Activated naive CD4-positive, alpha-beta T cell treated with anti-CD3 and anti-CD28 coated beads, Interleukin-2, amount 50 U/mL, for 24 hours (primary cell): ENCODE results near the gene APOH.

Experiments
- H3K27ac Mint-ChIP-seq: one replicate; pipeline ENCODE4 v1.8.0; 2021; ENCODE audit warnings: mild to moderate bottlenecking, mixed read lengths
- H3K27me3 Mint-ChIP-seq: one replicate; pipeline ENCODE4 v1.8.0; 2021; ENCODE audit warnings: mixed read lengths
- H3K36me3 Mint-ChIP-seq: one replicate; pipeline ENCODE4 v1.8.0; 2021; ENCODE audit warnings: mixed read lengths
- H3K4me1 Mint-ChIP-seq: one replicate; pipeline ENCODE4 v1.8.0; 2021; ENCODE audit warnings: mixed read lengths
- H3K4me3 Mint-ChIP-seq: one replicate; pipeline ENCODE4 v1.8.0; 2021; ENCODE audit warnings: mild to moderate bottlenecking, mixed read lengths
- H3K9me3 Mint-ChIP-seq: one replicate; pipeline ENCODE4 v1.8.0; 2021; ENCODE audit warnings: mixed read lengths

The APOH gene

GRCh38 chr17:66185862-66186261, 43.4 kb downstream of the APOH start:
- no peaks in the 10 kb centered on the region for H3K27me3 Mint-ChIP-seq
- peaks cover 6% of the 10 kb centered on the region for H3K9me3 Mint-ChIP-seq
- H3K4me1 Mint-ChIP-seq, result peaks cover 11% of the 10 kb centered on the region
- peaks cover 5% of the 10 kb centered on the region for H3K36me3 Mint-ChIP-seq
- no peak overlapping the region for H3K27ac Mint-ChIP-seq
- no peak overlapping the region for H3K4me3 Mint-ChIP-seq

GRCh38 chr17:66184392-66184791, 44.8 kb downstream of the APOH start:
- H3K4me1 Mint-ChIP-seq, result peaks cover 6% of the 10 kb centered on the region
- H3K27ac Mint-ChIP-seq, result no peak overlapping the region
- peaks cover 6% of the 10 kb centered on the region for H3K9me3 Mint-ChIP-seq
- H3K36me3 Mint-ChIP-seq, result peaks cover 7% of the 10 kb centered on the region
- H3K27me3 Mint-ChIP-seq, result no peaks in the 10 kb centered on the region
- H3K4me3 Mint-ChIP-seq, result no peak overlapping the region

GRCh38 chr17:66183529-66183928, 45.7 kb downstream of the APOH start:
- H3K4me1 Mint-ChIP-seq, result peaks cover 2% of the 10 kb centered on the region
- H3K9me3 Mint-ChIP-seq, result peaks cover 6% of the 10 kb centered on the region
- peaks cover 7% of the 10 kb centered on the region for H3K36me3 Mint-ChIP-seq
- H3K27ac Mint-ChIP-seq, result no peak overlapping the region
- H3K27me3 Mint-ChIP-seq, result no peaks in the 10 kb centered on the region
- H3K4me3 Mint-ChIP-seq, result no peak overlapping the region

GRCh38 chr17:66178642-66179041, 50.6 kb downstream of the APOH start:
- Mint-ChIP-seq H3K4me3 (no peak overlapping the region), H3K27ac (no peak overlapping the region), H3K9me3 (no peaks in the 10 kb centered on the region), H3K4me1 (no peaks in the 10 kb centered on the region), H3K36me3 (peaks cover 3% of the 10 kb centered on the region), H3K27me3 (no peaks in the 10 kb centered on the region)

- H3K27ac Mint-ChIP-seq, result no peak overlapping the region
- H3K27me3 Mint-ChIP-seq, result no peaks in the 10 kb centered on the region
- no peaks in the 10 kb centered on the region for H3K4me1 Mint-ChIP-seq
- no peak overlapping the region for H3K4me3 Mint-ChIP-seq
- no peaks in the 10 kb centered on the region for H3K9me3 Mint-ChIP-seq
- H3K36me3 Mint-ChIP-seq, result peaks cover 1% of the 10 kb centered on the region
These were observed 52.2 kb downstream of the APOH start for GRCh38 chr17:66177048-66177447.

- no peak overlapping the region for H3K27ac Mint-ChIP-seq
- no peaks in the 10 kb centered on the region for H3K27me3 Mint-ChIP-seq
- H3K9me3 Mint-ChIP-seq, result no peaks in the 10 kb centered on the region
- H3K4me3 Mint-ChIP-seq, result no peak overlapping the region
- H3K4me1 Mint-ChIP-seq, result no peaks in the 10 kb centered on the region
- peaks cover 1% of the 10 kb centered on the region for H3K36me3 Mint-ChIP-seq
These were observed 53.3 kb downstream of the APOH start for GRCh38 chr17:66175892-66176291.

- Mint-ChIP-seq H3K27me3 (no peaks in the 10 kb centered on the region), H3K36me3 (no peaks in the 10 kb centered on the region), H3K9me3 (no peaks in the 10 kb centered on the region), H3K27ac (no peak overlapping the region), H3K4me1 (no peaks in the 10 kb centered on the region), H3K4me3 (no peak overlapping the region)
These were observed 56.5 kb downstream of the APOH start for GRCh38 chr17:66172691-66173223.

- Mint-ChIP-seq H3K36me3 (no peaks in the 10 kb centered on the region), H3K4me3 (no peak overlapping the region), H3K4me1 (no peaks in the 10 kb centered on the region), H3K27ac (no peak overlapping the region), H3K27me3 (no peaks in the 10 kb centered on the region), H3K9me3 (no peaks in the 10 kb centered on the region)
These were observed 57.1 kb downstream of the APOH start for GRCh38 chr17:66172144-66172543.

GRCh38 chr17:66171692-66172091, 57.5 kb downstream of the APOH start:
- no peaks in the 10 kb centered on the region for H3K27me3 Mint-ChIP-seq
- H3K4me1 Mint-ChIP-seq, result no peaks in the 10 kb centered on the region
- no peaks in the 10 kb centered on the region for H3K36me3 Mint-ChIP-seq
- H3K4me3 Mint-ChIP-seq, result no peak overlapping the region
- H3K9me3 Mint-ChIP-seq, result no peaks in the 10 kb centered on the region
- H3K27ac Mint-ChIP-seq, result no peak overlapping the region

- no peaks in the 10 kb centered on the region for H3K27me3 Mint-ChIP-seq
These were observed 58.0 kb downstream of the APOH start for GRCh38 chr17:66171172-66171571.

GRCh38 chr17:66169839-66170238, 59.4 kb downstream of the APOH start:
- H3K27ac Mint-ChIP-seq, result no peak overlapping the region
- no peaks in the 10 kb centered on the region for H3K9me3 Mint-ChIP-seq
- no peaks in the 10 kb centered on the region for H3K36me3 Mint-ChIP-seq
- H3K27me3 Mint-ChIP-seq, result no peaks in the 10 kb centered on the region
- H3K4me3 Mint-ChIP-seq, result no peak overlapping the region
- H3K4me1 Mint-ChIP-seq, result no peaks in the 10 kb centered on the region

More at GRCh38 chr17:66171172-66171571, 58.0 kb downstream of the APOH start:
- Mint-ChIP-seq H3K9me3 (no peaks in the 10 kb centered on the region), H3K4me3 (no peak overlapping the region), H3K27ac (no peak overlapping the region), H3K36me3 (no peaks in the 10 kb centered on the region), H3K4me1 (no peaks in the 10 kb centered on the region)

GRCh38 chr17:66167189-66167815, 61.9 kb downstream of the APOH start:
- Mint-ChIP-seq H3K4me1 (no peaks in the 10 kb centered on the region), H3K36me3 (no peaks in the 10 kb centered on the region), H3K27ac (no peak overlapping the region), H3K27me3 (no peaks in the 10 kb centered on the region), H3K4me3 (no peak overlapping the region), H3K9me3 (no peaks in the 10 kb centered on the region)

- Mint-ChIP-seq H3K4me3 (no peak overlapping the region), H3K27me3 (no peaks in the 10 kb centered on the region), H3K9me3 (no peaks in the 10 kb centered on the region), H3K4me1 (peaks cover 4% of the 10 kb centered on the region), H3K27ac (no peak overlapping the region), H3K36me3 (no peaks in the 10 kb centered on the region)
These were observed 63.6 kb downstream of the APOH start for GRCh38 chr17:66165537-66166123.
